GM12878 (cell line): ENCODE results near the gene NEUROD6. TPM values are rescaled to one million over a fixed set of nuclear protein-coding genes. Genes with fewer than 3 reads are reported as not detected.

Experiments used
- ATAC-seq: fragments of 200-7000 bp; cut with Tn5 transposase; 3 replicates; pipeline ENCODE4 v1.9.1; 2020; ENCODE audit warnings: mild to moderate bottlenecking, moderate library complexity
- BruUV-seq: library from RNA; stranded (reverse); fragments of 400-500 nt; replicated peaks from 2 replicates; lab custom pipeline; 2021; lab: Mats Ljungman, UMichigan
- CTCF ChIA-PET: fragments of 300-600 bp; sonication (Branson Sonifier 250); formaldehyde crosslinking; extraction: SDS; loops from one replicate; lab custom pipeline; 2021; ENCODE audit warnings: inconsistent platforms; lab: Yijun Ruan, JAX
- POLR2A ChIA-PET: fragments of 350-600 bp; formaldehyde crosslinking; extraction: SDS; loops from one replicate; lab custom pipeline; 2021; ENCODE audit warnings: inconsistent platforms; lab: Charles Lee
- RAD21 ChIA-PET: fragments of 300-600 bp; sonication (Branson Sonifier 250); formaldehyde crosslinking; loops from one replicate; lab custom pipeline; 2023; ENCODE audit warnings: antibody characterized with exemption; ENCODE audit not compliant: unreplicated experiment; lab: Charles Lee
- SMC1A ChIA-PET: fragments of 300-600 bp; sonication (Branson Sonifier 250); formaldehyde crosslinking; loops from one replicate; lab custom pipeline; 2023; ENCODE audit not compliant: unreplicated experiment, uncharacterized antibody; lab: Charles Lee
- DNase-seq: peaks from one replicate; pipeline ENCODE4 v3.0.0-alpha.2; 2011; ENCODE audit warnings: low read depth, low spot score
- FAIRE-seq: peaks from 3 replicates; lab custom pipeline; 2011; peaks lifted over from hg19 to GRCh38; lab: Jason Lieb, UNC
- H2AFZ ChIP-seq: 2 replicates; pipeline ENCODE4 v1.6.0; 2011; ENCODE audit warnings: low read depth, low read length, control low read depth; ENCODE audit not compliant: control insufficient read depth
- H3K27ac ChIP-seq: 2 replicates; pipeline ENCODE4 v1.5.1; 2011; ENCODE audit warnings: control low read depth; ENCODE audit not compliant: control insufficient read depth, insufficient read depth
- H3K27me3 ChIP-seq, 2 experiments: replicated peaks in 1 of 2; 2 replicates each; pipeline versions ENCODE4 v1.6.0 to v1.6.1; 2011; ENCODE audit warnings: low read length in 1 of 2; ENCODE audit not compliant: control insufficient read depth in 2 of 2, insufficient read depth in 2 of 2
- H3K36me3 ChIP-seq, 2 experiments: 2 replicates each; pipeline ENCODE4 v1.5.1; 2011; ENCODE audit warnings: low read length in 1 of 2; ENCODE audit not compliant: control insufficient read depth in 2 of 2, insufficient read depth in 2 of 2
- H3K4me1 ChIP-seq: 2 replicates; pipeline ENCODE4 v1.6.1; 2011; ENCODE audit warnings: mild to moderate bottlenecking, low read length, moderate library complexity, mixed read lengths; ENCODE audit not compliant: control insufficient read depth, insufficient read depth
- H3K4me2 ChIP-seq: 2 replicates; pipeline ENCODE4 v1.6.0; 2011; ENCODE audit warnings: control low read depth; ENCODE audit not compliant: control insufficient read depth, insufficient read depth
- H3K4me3 ChIP-seq: fragments of 200-600 bp; sonication (generic); 2 replicates; pipeline ENCODE4 v1.5.1; 2016
- H3K79me2 ChIP-seq: 2 replicates; pipeline ENCODE4 v1.6.0; 2011; ENCODE audit warnings: low read length; ENCODE audit not compliant: control insufficient read depth, insufficient read depth
- H3K9ac ChIP-seq: 2 replicates; pipeline ENCODE4 v1.8.0; 2011; ENCODE audit warnings: low read length, control low read depth, mixed read lengths; ENCODE audit not compliant: control insufficient read depth, insufficient read depth
- H3K9me3 ChIP-seq: replicated peaks from 3 replicates; pipeline ENCODE4 v1.5.1; 2011; ENCODE audit warnings: mild to moderate bottlenecking, low read length; ENCODE audit not compliant: control insufficient read depth, insufficient read depth
- H4K20me1 ChIP-seq: 2 replicates; pipeline ENCODE4 v1.6.0; 2011; ENCODE audit not compliant: control insufficient read depth, insufficient read depth
- BCLAF1 ChIP-seq: fragments of 450-650 bp; IDR thresholded peaks from 2 replicates; pipeline ENCODE4 v1.6.1; 2017; ENCODE audit warnings: antibody characterized with exemption, mild to moderate bottlenecking, moderate library complexity
- BMI1 ChIP-seq: fragments of 450-650 bp; IDR thresholded peaks from 2 replicates; pipeline ENCODE4 v1.6.1; 2016; ENCODE audit warnings: mild to moderate bottlenecking, moderate library complexity, borderline replicate concordance
- GABPA ChIP-seq: IDR thresholded peaks from 2 replicates; pipeline ENCODE4 v1.6.1; 2014; ENCODE audit warnings: antibody characterized with exemption, low read depth, mild to moderate bottlenecking, inconsistent platforms
- MEF2A ChIP-seq: IDR thresholded peaks from 2 replicates; pipeline ENCODE4 v1.6.1; 2011; ENCODE audit warnings: low read depth, mild to moderate bottlenecking, low read length, moderate library complexity; ENCODE audit not compliant: insufficient read depth
- RB1 ChIP-seq: fragments of 450-650 bp; formaldehyde crosslinking; IDR thresholded peaks from 2 replicates; pipeline ENCODE4 v1.6.1; 2017; ENCODE audit warnings: mild to moderate bottlenecking, borderline replicate concordance
- RBBP5 ChIP-seq: fragments of 200-600 bp; sonication (generic); conservative IDR thresholded peaks from 2 replicates; pipeline ENCODE4 v1.6.1; 2016
- REST ChIP-seq: IDR thresholded peaks from 2 replicates; pipeline ENCODE4 v1.6.1; 2012; ENCODE audit warnings: mild to moderate bottlenecking, low read depth, low read length
- WGBS: methylation state at CpG from one replicate; pipeline ENCODE4 v1.1.6; 2016; ENCODE audit warnings: low lambda C conversion rate; ENCODE audit not compliant: insufficient replicate concordance, insufficient coverage; ENCODE audit errors: missing lambda C conversion rate; 5-methylcytosine and 5-hydroxymethylcytosine counted together
- in situ Hi-C: fragments of 300-500 bp; cut with MboI; formaldehyde crosslinking; loops from 9 replicates; pipeline ENCODE4 v1.14.3; 2018; ENCODE audit warnings: mixed read lengths
- intact Hi-C: fragments of 100-400 bp; cut with micrococcal nuclease; formaldehyde crosslinking; loops from one replicate; pipeline ENCODE4 v1.14.2; 2022; ENCODE audit not compliant: unreplicated experiment
- polyA plus RNA-seq, 11 experiments: library from polyadenylated mRNA; depleted of rRNA in 4 of 11; unstranded in 6 of 11; stranded (reverse) in 5 of 11; fragments of >200 nt; fragmentation: Nextera tagmentation in 4 of 11; fragmentation: Illumina TruSeq in 1 of 11; extraction: Ambion mirVana in 4 of 11; extraction: Trizol in 1 of 11; gene quantifications; 1 replicate in 1 of 11; 2 replicates in 10 of 11; pipeline versions ENCODE4 v1.2.1 to v1.2.3, GENCODE V29; 2011 to 2016; ENCODE audit warnings: inconsistent platforms in 2 of 11, missing spikeins in 2 of 11, low read depth in 1 of 11
- total RNA-seq, 4 experiments: library from RNA; depleted of rRNA in 3 of 4; stranded (reverse); fragments of >200 nt in 3 of 4; fragmentation: Illumina TruSeq in 1 of 4; extraction: Trizol in 1 of 4; gene quantifications; 2 replicates each; pipeline versions ENCODE4 v1.2.1 to v1.2.3, GENCODE V29; 2013 to 2021
- TF ChIP-seq, protein P1 (sequence below): fragments of 450-650 bp; IDR thresholded peaks from 2 replicates; pipeline ENCODE4 v1.6.1; 2017; ENCODE audit warnings: low read depth, mild to moderate bottlenecking, moderate library complexity
- TF ChIP-seq, protein P2 (sequence below): IDR thresholded peaks from 2 replicates; pipeline ENCODE4 v1.6.1; 2012; ENCODE audit warnings: low read depth, low read length, improper control_type of control experiment

NEUROD6 gene
- total and polyA plus RNA-seq, 10 of the 15 experiments (the other 5 are each of a cell fraction or from before 2014, with no cell fraction given), result not detected

- in situ Hi-C loops, result no loop called here
- Histone ChIP-seq H3K4me2 (no peak overlapping the region), H3K27ac (no peak overlapping the region), H2AFZ (no peak overlapping the region), H3K9me3 (no peaks in the 10 kb centered on the region), H3K27me3 (no peaks in the 10 kb centered on the region), H3K9ac (no peak overlapping the region), H4K20me1 (no peaks in the 10 kb centered on the region), H3K36me3 (no peaks in the 10 kb centered on the region), H3K79me2 (no peaks in the 10 kb centered on the region), H3K4me1 (no peaks in the 10 kb centered on the region), H3K4me3 (no peak overlapping the region)
- RAD21 ChIA-PET, result no interaction called here
- intact Hi-C loops, result no loop called here
- FAIRE-seq, result no peak
- POLR2A ChIA-PET, result no interaction called here
- TF ChIP-seq, protein P1, sequence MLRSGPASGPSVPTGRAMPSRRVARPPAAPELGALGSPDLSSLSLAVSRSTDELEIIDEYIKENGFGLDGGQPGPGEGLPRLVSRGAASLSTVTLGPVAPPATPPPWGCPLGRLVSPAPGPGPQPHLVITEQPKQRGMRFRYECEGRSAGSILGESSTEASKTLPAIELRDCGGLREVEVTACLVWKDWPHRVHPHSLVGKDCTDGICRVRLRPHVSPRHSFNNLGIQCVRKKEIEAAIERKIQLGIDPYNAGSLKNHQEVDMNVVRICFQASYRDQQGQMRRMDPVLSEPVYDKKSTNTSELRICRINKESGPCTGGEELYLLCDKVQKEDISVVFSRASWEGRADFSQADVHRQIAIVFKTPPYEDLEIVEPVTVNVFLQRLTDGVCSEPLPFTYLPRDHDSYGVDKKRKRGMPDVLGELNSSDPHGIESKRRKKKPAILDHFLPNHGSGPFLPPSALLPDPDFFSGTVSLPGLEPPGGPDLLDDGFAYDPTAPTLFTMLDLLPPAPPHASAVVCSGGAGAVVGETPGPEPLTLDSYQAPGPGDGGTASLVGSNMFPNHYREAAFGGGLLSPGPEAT, result no peak
- TF ChIP-seq, protein P2, sequence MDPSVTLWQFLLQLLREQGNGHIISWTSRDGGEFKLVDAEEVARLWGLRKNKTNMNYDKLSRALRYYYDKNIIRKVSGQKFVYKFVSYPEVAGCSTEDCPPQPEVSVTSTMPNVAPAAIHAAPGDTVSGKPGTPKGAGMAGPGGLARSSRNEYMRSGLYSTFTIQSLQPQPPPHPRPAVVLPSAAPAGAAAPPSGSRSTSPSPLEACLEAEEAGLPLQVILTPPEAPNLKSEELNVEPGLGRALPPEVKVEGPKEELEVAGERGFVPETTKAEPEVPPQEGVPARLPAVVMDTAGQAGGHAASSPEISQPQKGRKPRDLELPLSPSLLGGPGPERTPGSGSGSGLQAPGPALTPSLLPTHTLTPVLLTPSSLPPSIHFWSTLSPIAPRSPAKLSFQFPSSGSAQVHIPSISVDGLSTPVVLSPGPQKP, result no peak
- TF ChIP-seq BMI1, result no peak
- no peak for TF ChIP-seq REST
- no peak for TF ChIP-seq RBBP5
- TF ChIP-seq BCLAF1, result no peak
- TF ChIP-seq RB1, result no peak
- no peak for TF ChIP-seq GABPA
- no peak for TF ChIP-seq MEF2A
- no peak for DNase-seq
- 6% methylated on average over 2 of the region's 2 CpGs for WGBS
- no peak for ATAC-seq
- SMC1A ChIA-PET, result interaction anchor here (1.1 to 1.6 kb wide), 2 partner anchors 37 to 61 kb away, joined by 5 to 6 read pairs; no protein-coding TSS in a partner anchor
- no TSS peak for BruUV-seq
- CTCF ChIA-PET, result interaction anchor here (0.8 to 1.6 kb wide), 4 partner anchors 9 to 106 kb away, joined by 3 to 7 read pairs (median 6); no protein-coding TSS in a partner anchor
Measured at GRCh38 chr7:31382722-31383121, 42.2 kb upstream of the NEUROD6 start.
